Activated CD4-positive, alpha-beta T cell treated with anti-CD3 and anti-CD28 coated beads, Interleukin-10, Interleukin-2, amounts not matched to agents 100 ng/mL and 50 ng/mL, durations not matched to agents 16 hours and 8 hours (primary cell): Measurements from ENCODE around the gene PASK.
"Not testable (repeated sequence)": the region's sequence is repeated elsewhere in the genome, so short reads cannot be mapped to it uniquely, and the experiment has no call there.

Experiments
- DNase-seq: peaks from one replicate; pipeline ENCODE4 v3.0.0-alpha.2; 2020

The PASK gene

DNA sequence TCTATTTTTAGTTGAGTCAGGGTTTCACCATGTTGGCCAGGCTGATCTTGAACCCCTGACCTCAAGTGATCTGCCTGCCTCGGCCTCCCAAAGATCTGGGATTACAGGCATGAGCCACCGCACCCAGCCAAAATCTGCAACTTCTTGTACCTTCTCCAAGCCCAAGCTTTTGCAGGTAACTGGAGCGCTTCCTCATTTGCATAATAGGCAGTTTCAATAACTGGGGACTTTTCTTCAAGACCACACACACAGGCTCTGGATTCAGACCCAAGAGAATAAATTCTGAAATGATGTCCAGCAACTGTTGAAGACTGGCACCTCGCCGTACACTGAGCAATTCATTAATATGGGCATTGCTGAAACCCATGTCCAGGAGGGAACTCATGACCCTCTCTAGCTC is 50.0 kb downstream of the PASK start:
- no peak for DNase-seq

- peak; percentile 55 for DNase-seq
These were observed 52.3 kb downstream of the PASK start for GRCh38 chr2:241096979-241097378.

DNA sequence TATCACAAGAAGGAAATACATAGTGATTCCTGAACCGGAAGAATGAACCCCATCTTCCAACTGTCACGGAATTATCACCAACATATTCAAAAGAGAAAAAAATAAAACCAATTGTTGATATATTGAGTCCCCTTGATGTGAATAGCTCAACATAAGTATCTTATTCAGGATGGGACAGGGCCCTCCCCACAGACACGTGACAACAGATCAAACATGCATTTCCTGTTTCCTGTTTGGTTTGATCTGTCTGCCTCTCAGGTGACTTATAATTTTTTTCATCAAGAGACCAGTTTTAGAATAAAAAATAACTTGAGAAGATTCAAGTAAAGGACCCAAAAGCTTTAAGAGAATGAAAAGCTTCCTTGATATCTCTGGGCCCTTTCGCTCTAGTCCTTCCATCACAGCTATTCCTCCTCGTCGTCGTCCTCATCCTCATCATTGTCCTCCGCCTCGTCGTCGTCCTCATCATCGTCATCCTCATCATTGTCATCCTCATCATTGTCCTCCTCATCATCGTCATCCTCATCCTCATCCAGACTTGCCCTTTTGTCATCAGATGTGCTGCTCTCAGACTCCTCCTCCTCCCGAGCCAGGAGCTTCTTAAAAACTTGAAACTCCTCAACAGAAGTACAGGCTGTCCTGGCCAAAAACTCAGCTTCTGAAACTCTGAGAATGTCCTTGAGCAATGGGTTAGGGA is 53.5 kb downstream of the PASK start:
- DNase-seq, result peak; percentile 35

DNA sequence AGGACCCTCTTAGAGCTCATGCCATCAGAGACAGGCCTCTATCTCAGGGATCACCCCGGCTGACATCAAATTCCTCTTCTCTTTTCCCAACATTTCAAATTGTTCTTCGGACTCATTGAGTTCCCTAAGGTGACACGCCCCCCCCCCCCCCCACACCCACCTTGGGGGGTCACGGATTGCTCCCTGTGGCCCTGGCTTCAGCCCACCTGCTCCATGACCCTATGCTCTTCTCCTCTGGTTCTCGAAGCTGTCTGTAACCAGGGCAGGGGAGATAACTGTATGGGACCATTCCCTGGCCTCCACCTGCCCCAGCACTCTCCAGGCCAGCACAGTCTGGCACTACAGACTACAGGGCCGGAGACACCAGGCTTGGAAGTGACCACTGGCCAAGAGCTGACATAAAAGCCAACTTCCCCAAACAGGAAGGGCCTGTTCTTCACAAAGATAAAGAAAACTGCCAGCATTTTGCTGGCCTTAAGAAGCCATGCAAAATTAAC is 54.3 kb downstream of the PASK start:
- DNase-seq, result no peak

DNA sequence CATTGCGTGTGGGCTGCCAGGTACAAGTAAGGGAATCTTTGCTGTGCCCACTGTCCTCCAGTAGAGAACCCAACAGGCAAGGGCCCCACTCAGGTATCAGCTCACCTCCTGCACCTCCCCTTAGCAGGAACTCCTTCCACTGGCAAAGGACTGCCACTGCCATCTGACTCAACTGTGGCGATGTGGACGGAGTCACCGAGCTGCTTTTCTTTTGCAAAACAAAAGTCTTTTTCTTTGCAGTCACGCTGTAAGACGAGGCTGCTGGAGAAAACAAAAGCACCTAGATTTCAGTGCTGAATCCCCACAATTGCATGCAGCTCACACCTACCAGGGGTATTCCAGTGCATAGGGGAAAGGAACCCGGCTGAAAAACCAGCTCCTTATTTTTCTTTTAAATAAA is 55.1 kb downstream of the PASK start:
- no peak for DNase-seq

DNA sequence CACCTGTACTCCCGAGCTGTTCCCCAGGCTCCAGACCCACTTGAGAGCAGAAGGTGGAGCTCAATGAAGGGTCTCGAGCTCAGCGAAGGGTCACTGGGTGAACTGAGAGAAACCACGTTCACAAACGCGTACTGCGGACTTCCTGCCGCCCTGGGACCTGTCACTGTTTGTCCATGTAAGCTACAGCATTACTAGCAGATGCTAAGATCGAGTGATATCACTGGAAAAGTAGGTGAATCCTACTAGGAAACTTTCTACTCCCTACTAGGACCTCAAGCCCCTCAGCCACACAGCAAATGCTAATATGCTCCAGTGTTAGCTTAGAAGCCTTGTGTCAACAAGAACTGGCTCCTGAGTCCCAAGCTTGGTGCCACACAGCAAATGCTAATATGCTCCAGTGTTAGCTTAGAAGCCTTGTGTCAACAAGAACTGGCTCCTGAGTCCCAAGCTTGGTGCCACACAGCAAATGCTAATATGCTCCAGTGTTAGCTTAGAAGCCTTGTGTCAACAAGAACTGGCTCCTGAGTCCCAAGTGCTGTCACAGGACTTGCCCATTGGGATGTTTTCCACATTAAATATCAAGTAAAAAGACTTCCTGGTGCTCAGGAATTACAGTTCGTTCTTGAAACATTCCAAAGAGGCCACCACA is 56.0 kb downstream of the PASK start:
- DNase-seq, result not testable (repeated sequence)

- DNase-seq, result no peak
These were observed 56.6 kb downstream of the PASK start for GRCh38 chr2:241092677-241093076.

GRCh38 chr2:241091734-241092445 is 57.4 kb downstream of the PASK start:
- no peak for DNase-seq

GRCh38 chr2:241091201-241091600 is 58.1 kb downstream of the PASK start:
- DNase-seq, result no peak

GRCh38 chr2:241088791-241089732 is 60.2 kb downstream of the PASK start:
- DNase-seq, result no peak

GRCh38 chr2:241088376-241088775 is 60.9 kb downstream of the PASK start:
- DNase-seq, result no peak

- DNase-seq, result no peak
These were observed 61.6 kb downstream of the PASK start for GRCh38 chr2:241087420-241088268.

- DNase-seq, result no peak
These were observed 64.3 kb downstream of the PASK start for GRCh38 chr2:241084856-241085444.

DNA sequence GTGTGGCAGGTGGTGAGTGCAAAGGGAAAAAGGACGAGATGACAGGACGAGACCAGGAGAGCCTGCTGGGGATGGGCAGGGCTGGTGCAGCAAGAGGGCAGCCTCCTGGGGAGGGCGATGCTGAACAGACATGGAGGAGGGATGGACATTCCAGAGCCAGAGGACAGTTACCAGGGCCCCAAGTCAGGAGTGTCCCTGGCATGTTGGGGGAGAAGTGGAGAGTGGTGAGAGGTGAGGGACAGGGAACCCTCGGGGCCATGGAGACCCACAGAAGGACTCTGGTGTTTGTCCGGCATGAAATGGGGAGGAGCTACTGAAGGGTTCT is 66.2 kb downstream of the PASK start:
- DNase-seq, result no peak

DNA sequence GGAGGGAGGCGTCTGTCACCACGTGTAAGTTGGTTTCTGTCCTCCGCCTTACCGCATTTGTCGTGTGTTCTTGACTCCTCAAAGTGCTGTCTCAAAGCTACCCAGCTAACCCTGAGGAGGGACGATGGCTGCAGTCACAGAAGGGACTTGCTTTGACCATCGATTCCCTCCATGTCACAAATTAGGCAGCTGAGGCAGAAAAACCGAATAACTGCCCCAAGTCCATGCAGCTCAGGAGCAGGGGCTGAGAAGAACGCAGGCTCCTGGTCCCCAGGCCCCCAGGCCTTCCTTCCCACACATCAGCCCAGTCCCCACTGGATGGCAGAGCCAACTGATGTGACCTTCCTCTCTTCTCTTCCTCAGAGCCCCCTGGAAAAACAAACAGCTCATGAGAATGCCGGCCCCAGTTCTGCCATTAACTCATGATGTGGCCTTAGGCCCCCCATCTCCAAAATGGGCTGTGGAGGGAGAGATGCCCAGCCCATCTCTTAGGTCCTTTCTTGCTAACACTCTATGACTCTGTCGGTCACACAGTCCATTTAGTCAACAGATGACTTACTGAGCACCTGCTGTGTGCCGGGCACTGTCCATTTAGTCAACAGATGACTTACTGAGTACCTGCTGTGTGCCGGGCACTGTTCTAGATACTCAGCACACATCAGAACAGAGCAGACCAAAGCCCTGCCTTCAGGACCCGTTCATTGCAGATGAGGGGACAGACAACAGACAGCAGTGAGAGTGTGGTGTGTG is 66.8 kb downstream of the PASK start:
- no peak for DNase-seq

- no peak for DNase-seq
These were observed 67.5 kb downstream of the PASK start for GRCh38 chr2:241081643-241082340.

DNA sequence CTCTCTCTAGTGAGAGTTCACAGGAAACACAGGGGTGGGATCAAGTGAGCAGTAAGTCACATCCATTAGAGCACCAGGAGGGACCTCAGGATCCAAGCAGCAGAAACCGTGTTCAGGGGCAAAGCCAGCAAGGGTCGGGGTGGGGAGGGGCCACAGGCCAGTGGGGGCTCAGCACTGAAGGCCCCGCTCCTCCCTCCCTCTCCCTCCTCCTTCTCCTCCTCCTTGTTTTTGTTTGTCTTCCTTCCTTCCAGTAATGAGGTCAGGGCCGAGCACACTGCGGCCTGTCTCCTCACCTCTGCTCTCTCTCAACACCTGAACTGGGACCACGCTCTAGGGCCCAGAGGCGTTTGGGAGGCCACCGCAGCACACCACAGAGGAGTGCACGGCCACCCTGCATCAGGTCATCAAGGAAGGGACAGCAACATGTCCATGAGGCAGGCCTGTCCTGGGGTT is 68.1 kb downstream of the PASK start:
- DNase-seq, result no peak

DNA sequence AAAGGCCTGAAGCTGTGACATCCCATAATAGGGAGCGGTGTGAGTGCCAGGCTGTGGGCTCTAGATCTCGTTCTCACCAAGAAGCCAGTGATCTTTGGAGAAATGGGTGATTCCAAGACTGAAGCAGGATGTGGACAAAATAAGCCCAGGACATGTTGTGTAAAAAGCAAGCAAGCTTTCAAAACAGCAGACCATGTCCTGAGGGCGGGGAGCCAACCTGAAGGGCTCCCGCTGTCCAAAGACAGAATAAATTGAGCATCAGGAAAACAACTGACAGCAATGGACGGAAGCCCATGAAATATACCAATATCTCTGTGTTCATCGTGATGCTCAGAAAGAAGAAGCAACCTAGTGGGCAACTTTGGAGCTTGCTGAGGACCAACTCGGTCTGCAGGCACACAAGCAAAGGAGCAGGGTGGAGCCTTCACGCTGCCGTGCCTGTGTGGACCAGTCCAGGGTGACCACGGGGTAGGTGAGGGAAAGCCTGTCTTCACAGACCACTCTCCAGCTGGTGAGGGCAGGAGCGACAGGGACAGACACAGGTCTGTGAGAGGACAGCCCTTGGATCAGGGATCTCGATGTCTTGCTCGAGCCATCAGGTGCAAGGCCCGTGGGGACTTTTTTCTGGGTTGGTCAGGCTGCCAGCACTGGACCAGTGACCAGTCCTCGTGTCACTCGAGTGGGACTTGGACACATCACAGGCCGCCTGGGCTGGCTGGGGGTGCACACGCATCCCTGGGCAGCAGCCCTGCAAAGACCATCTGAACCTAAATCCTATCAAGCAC is 68.7 kb downstream of the PASK start:
- no peak for DNase-seq

- no peak for DNase-seq
These were observed 74.3 kb downstream of the PASK start for GRCh38 chr2:241074901-241075540.
